Skeletal muscle tissue (tissue), 4 donors: ENCODE results near the gene CIAO2A. TPM values are rescaled to one million over a fixed set of nuclear protein-coding genes. Genes with fewer than 3 reads are reported as not detected.
"Not testable (repeated sequence)": the region's sequence is repeated elsewhere in the genome, so short reads cannot be mapped to it uniquely, and the experiment has no call there.

Experiments
- H3K27ac ChIP-seq: one replicate; pipeline ENCODE4 v1.7.0; 2013; ENCODE audit warnings: mild to moderate bottlenecking, low read depth, low read length, inconsistent platforms
- H3K27me3 ChIP-seq, 3 donors: one replicate each; pipeline ENCODE4 v1.7.0; 2013; ENCODE audit warnings: low read length in 3 of 3; ENCODE audit not compliant: control insufficient read depth in 3 of 3, insufficient read depth in 3 of 3
- H3K36me3 ChIP-seq, 3 donors: one replicate each; pipeline ENCODE4 v1.7.0; 2013; ENCODE audit warnings: low read length in 3 of 3; ENCODE audit not compliant: control insufficient read depth in 3 of 3, insufficient read depth in 3 of 3
- H3K4me1 ChIP-seq, 3 donors: one replicate each; pipeline ENCODE4 v1.7.0; 2013; ENCODE audit warnings: low read length in 3 of 3, mild to moderate bottlenecking in 3 of 3; ENCODE audit not compliant: control insufficient read depth in 3 of 3, insufficient read depth in 3 of 3
- H3K4me3 ChIP-seq, 3 donors: one replicate each; pipeline ENCODE4 v1.7.0; 2013; ENCODE audit warnings: low read length in 3 of 3
- H3K9ac ChIP-seq, 3 donors: one replicate each; pipeline ENCODE4 v1.7.0; 2013; ENCODE audit warnings: low read length in 3 of 3, mild to moderate bottlenecking in 3 of 3, moderate library complexity in 2 of 3, low read depth in 1 of 3
- H3K9me3 ChIP-seq, 3 donors: one replicate each; pipeline ENCODE4 v1.7.0; 2013; ENCODE audit warnings: low read length in 3 of 3; ENCODE audit not compliant: control insufficient read depth in 3 of 3
- total RNA-seq: library from RNA; depleted of rRNA; stranded (reverse); fragments of >200 nt; gene quantifications from one replicate; pipeline ENCODE4 v1.2.3, GENCODE V29; 2014
- donor health status: Osteomylitis.

CIAO2A gene
- total RNA-seq, 1 donor from 2014 or later, result 54.8 TPM

GRCh38 chr15:64112073-64112772 is 18.6 kb upstream of the CIAO2A start:
- no peaks in the 10 kb centered on the region for H3K27me3 ChIP-seq
- peaks cover 11 to 24% (median 13%) of the 10 kb centered on the region in 3 donors for H3K4me1 ChIP-seq
- H3K9me3 ChIP-seq, result no peaks in the 10 kb centered on the region
- H3K36me3 ChIP-seq, result peaks cover 17 to 31% (median 30%) of the 10 kb centered on the region in 3 donors
- H3K9ac ChIP-seq, result peak overlapping the region in 1 of 3 donors; percentile 25
- no peak overlapping the region for H3K4me3 ChIP-seq
- H3K27ac ChIP-seq, result peak overlapping the region; percentile 31

- Histone ChIP-seq H3K9me3 (no peaks in the 10 kb centered on the region), H3K36me3 (peaks cover 17 to 27% (median 25%) of the 10 kb centered on the region in 3 donors), H3K27ac (peak overlapping the region; percentile 31), H3K4me3 (peak overlapping the region in 1 of 3 donors; percentile 4), H3K9ac (peak overlapping the region in 1 of 3 donors; percentile 25), H3K27me3 (no peaks in the 10 kb centered on the region), H3K4me1 (peaks cover 13 to 29% (median 15%) of the 10 kb centered on the region in 3 donors)
Observed at GRCh38 chr15:64111679-64112050, 18.0 kb upstream of the CIAO2A start.

- no peaks in the 10 kb centered on the region for H3K27me3 ChIP-seq
- no peak overlapping the region for H3K9ac ChIP-seq
- no peak overlapping the region for H3K4me3 ChIP-seq
- H3K27ac ChIP-seq, result no peak overlapping the region
- peaks cover 14 to 24% (median 21%) of the 10 kb centered on the region in 3 donors for H3K36me3 ChIP-seq
- peaks cover 15 to 29% (median 20%) of the 10 kb centered on the region in 3 donors for H3K4me1 ChIP-seq
- no peaks in the 10 kb centered on the region for H3K9me3 ChIP-seq
Observed at GRCh38 chr15:64110950-64111678, 17.5 kb upstream of the CIAO2A start.

- H3K9ac ChIP-seq, H3K27ac ChIP-seq, H3K4me3 ChIP-seq, H3K27me3 ChIP-seq, H3K9me3 ChIP-seq: not testable (repeated sequence)
- Histone ChIP-seq H3K4me1 (peaks cover 21 to 35% (median 27%) of the 10 kb centered on the region in 3 donors), H3K36me3 (peaks cover 14 to 19% (median 16%) of the 10 kb centered on the region in 3 donors)
Observed at GRCh38 chr15:64110108-64110701, 16.6 kb upstream of the CIAO2A start.

- H3K9ac ChIP-seq, result no peak overlapping the region
- H3K27ac ChIP-seq, result no peak overlapping the region
- H3K4me3 ChIP-seq, result no peak overlapping the region
- no peaks in the 10 kb centered on the region for H3K9me3 ChIP-seq
- no peaks in the 10 kb centered on the region for H3K27me3 ChIP-seq
- H3K36me3 ChIP-seq, result peaks cover 0 to 2% (median 0%) of the 10 kb centered on the region in 3 donors
- peaks cover 22 to 39% (median 27%) of the 10 kb centered on the region in 3 donors for H3K4me1 ChIP-seq
Observed at GRCh38 chr15:64107337-64107736, 13.7 kb upstream of the CIAO2A start.

- peak overlapping the region in 1 of 3 donors; percentile 26 for H3K4me3 ChIP-seq
- H3K9ac ChIP-seq, result peak overlapping the region in 1 of 3 donors; percentile 39
- no peaks in the 10 kb centered on the region for H3K27me3 ChIP-seq
- peaks cover 15 to 31% (median 17%) of the 10 kb centered on the region in 3 donors for H3K4me1 ChIP-seq
- peaks cover 0 to 2% (median 0%) of the 10 kb centered on the region in 3 donors for H3K36me3 ChIP-seq
- H3K27ac ChIP-seq, result peak overlapping the region; percentile 66
- no peaks in the 10 kb centered on the region for H3K9me3 ChIP-seq
Observed at GRCh38 chr15:64105113-64105704, 11.6 kb upstream of the CIAO2A start.

- H3K9ac ChIP-seq, result no peak overlapping the region
- H3K36me3 ChIP-seq, result peaks cover 0 to 4% (median 0%) of the 10 kb centered on the region in 3 donors
- H3K27ac ChIP-seq, result no peak overlapping the region
- no peaks in the 10 kb centered on the region for H3K9me3 ChIP-seq
- H3K27me3 ChIP-seq, result no peaks in the 10 kb centered on the region
- peaks cover 25 to 48% (median 30%) of the 10 kb centered on the region in 3 donors for H3K4me1 ChIP-seq
- no peak overlapping the region for H3K4me3 ChIP-seq
Observed at GRCh38 chr15:64102497-64102896, 8.9 kb upstream of the CIAO2A start.

GRCh38 chr15:64100958-64101357 is 7.3 kb upstream of the CIAO2A start:
- Histone ChIP-seq H3K9me3 (no peaks in the 10 kb centered on the region), H3K36me3 (peaks cover 0 to 4% (median 0%) of the 10 kb centered on the region in 3 donors), H3K4me1 (peaks cover 28 to 54% (median 39%) of the 10 kb centered on the region in 3 donors), H3K27me3 (no peaks in the 10 kb centered on the region), H3K9ac (peak overlapping the region in 1 of 3 donors; percentile 16), H3K27ac (no peak overlapping the region), H3K4me3 (no peak overlapping the region)

- H3K9me3 ChIP-seq, result no peaks in the 10 kb centered on the region
- H3K27me3 ChIP-seq, result no peaks in the 10 kb centered on the region
- H3K36me3 ChIP-seq, result peaks cover 0 to 4% (median 0%) of the 10 kb centered on the region in 3 donors
- no peak overlapping the region for H3K9ac ChIP-seq
- H3K27ac ChIP-seq, result no peak overlapping the region
- H3K4me3 ChIP-seq, result no peak overlapping the region
- H3K4me1 ChIP-seq, result peaks cover 23 to 56% (median 44%) of the 10 kb centered on the region in 3 donors
Observed at GRCh38 chr15:64099379-64099778, 5.7 kb upstream of the CIAO2A start.
